Mesendoderm (in vitro differentiated cells): ENCODE data around the gene GMPPA.

Source experiments
- DNase-seq: peaks from one replicate; pipeline ENCODE4 v3.0.0; 2013
- H2AK5ac ChIP-seq: 2 replicates; pipeline ENCODE4 v1.6.1; 2013; ENCODE audit warnings: low read length, inconsistent platforms
- H2BK120ac ChIP-seq: 2 replicates; pipeline ENCODE4 v1.6.1; 2013; ENCODE audit warnings: low read depth, mild to moderate bottlenecking, low read length, moderate library complexity, mixed read lengths
- H2BK15ac ChIP-seq: replicated peaks from 2 replicates; pipeline ENCODE4 v1.6.1; 2013; ENCODE audit warnings: low read depth, mild to moderate bottlenecking, moderate library complexity
- H2BK5ac ChIP-seq: 2 replicates; pipeline ENCODE4 v1.6.1; 2013; ENCODE audit warnings: low read length, inconsistent platforms
- H3K18ac ChIP-seq: 2 replicates; pipeline ENCODE4 v1.6.1; 2013; ENCODE audit warnings: mild to moderate bottlenecking, low read length, mixed read lengths
- H3K23ac ChIP-seq: one replicate; pipeline ENCODE4 v1.6.1; 2013; ENCODE audit warnings: low read length
- H3K27ac ChIP-seq: 2 replicates; pipeline ENCODE4 v1.5.1; 2013; ENCODE audit warnings: low read depth, mild to moderate bottlenecking, inconsistent platforms, low read length, moderate library complexity
- H3K27me3 ChIP-seq: 2 replicates; pipeline ENCODE4 v1.6.1; 2013; ENCODE audit warnings: low read length, control low read depth, mild to moderate bottlenecking, inconsistent platforms; ENCODE audit not compliant: insufficient read depth, poor library complexity
- H3K36me3 ChIP-seq: 2 replicates; pipeline ENCODE4 v1.6.1; 2013; ENCODE audit warnings: low read length, inconsistent platforms; ENCODE audit not compliant: control insufficient read depth, insufficient read depth
- H3K4ac ChIP-seq: one replicate; pipeline ENCODE4 v1.6.1; 2013; ENCODE audit warnings: low read depth, mild to moderate bottlenecking, low read length, moderate library complexity
- H3K4me1 ChIP-seq: 2 replicates; pipeline ENCODE4 v1.6.1; 2013; ENCODE audit warnings: low read depth, low read length, inconsistent platforms; ENCODE audit not compliant: control insufficient read depth
- H3K4me2 ChIP-seq: 2 replicates; pipeline ENCODE4 v1.6.1; 2013; ENCODE audit warnings: low read length
- H3K4me3 ChIP-seq: 2 replicates; pipeline ENCODE4 v1.5.1; 2013; ENCODE audit warnings: mild to moderate bottlenecking, low read length
- H3K56ac ChIP-seq: one replicate; pipeline ENCODE4 v1.6.1; 2013; ENCODE audit warnings: low read length
- H3K79me1 ChIP-seq: 2 replicates; pipeline ENCODE4 v1.6.1; 2013; ENCODE audit warnings: low read length, inconsistent platforms
- H3K79me2 ChIP-seq: 2 replicates; pipeline ENCODE4 v1.6.1; 2013; ENCODE audit warnings: mild to moderate bottlenecking, low read length; ENCODE audit not compliant: control insufficient read depth, insufficient read depth
- H3K9ac ChIP-seq: 2 replicates; pipeline ENCODE4 v1.6.1; 2013; ENCODE audit warnings: low read length, inconsistent platforms
- H4K5ac ChIP-seq: one replicate; pipeline ENCODE4 v1.6.1; 2013; ENCODE audit warnings: low read length
- H4K8ac ChIP-seq: one replicate; pipeline ENCODE4 v1.6.1; 2013; ENCODE audit warnings: low read depth, mild to moderate bottlenecking, control low read depth, low read length, moderate library complexity
- WGBS: extraction: QIAGEN DNeasy Blood & Tissue Kit; methylation state at CpG from one replicate; pipeline ENCODE4 v1.1.7; 2013; ENCODE audit warnings: low lambda C conversion rate, missing lambda C conversion rate; ENCODE audit not compliant: insufficient coverage; ENCODE audit errors: extremely low coverage; 5-methylcytosine and 5-hydroxymethylcytosine counted together

Gene GMPPA

GRCh38 chr2:219541611-219542180, 43.0 kb downstream of the GMPPA start:
- no peak overlapping the region for H4K5ac ChIP-seq
- peak overlapping the region; percentile 61 for H3K4me2 ChIP-seq
- no peak overlapping the region for H3K4me3 ChIP-seq
- H3K79me2 ChIP-seq, result no peaks in the 10 kb centered on the region
- H3K27ac ChIP-seq, result no peak overlapping the region
- peaks cover 4% of the 10 kb centered on the region for H3K79me1 ChIP-seq
- H2BK120ac ChIP-seq, result no peak overlapping the region
- peak overlapping the region; percentile 37 for H3K9ac ChIP-seq
- peak overlapping the region; percentile 59 for H3K56ac ChIP-seq
- H3K23ac ChIP-seq, result no peak overlapping the region
- H3K36me3 ChIP-seq, result peaks cover 7% of the 10 kb centered on the region
- peak; percentile 90 for DNase-seq
- no peak overlapping the region for H4K8ac ChIP-seq
- no CpG with 5 or more reads among the region's 48 CpGs for WGBS
- no peak overlapping the region for H2BK15ac ChIP-seq
- no peak overlapping the region for H2AK5ac ChIP-seq
- H3K4ac ChIP-seq, result no peak overlapping the region
- no peak overlapping the region for H2BK5ac ChIP-seq
- no peak overlapping the region for H3K18ac ChIP-seq
- H3K4me1 ChIP-seq, result peaks cover 6% of the 10 kb centered on the region
- H3K27me3 ChIP-seq, result no peaks in the 10 kb centered on the region

GRCh38 chr2:219542931-219543595, 44.4 kb downstream of the GMPPA start:
- Histone ChIP-seq H3K36me3 (peaks cover 7% of the 10 kb centered on the region), H3K23ac (peak overlapping the region; percentile 15), H3K4me1 (peaks cover 5% of the 10 kb centered on the region), H2BK120ac (no peak overlapping the region), H3K4ac (peak overlapping the region; percentile 77), H3K56ac (peak overlapping the region; percentile 95), H4K5ac (no peak overlapping the region), H3K9ac (peak overlapping the region; percentile 92), H3K79me2 (no peaks in the 10 kb centered on the region), H2BK15ac (no peak overlapping the region), H2AK5ac (no peak overlapping the region), H3K79me1 (peaks cover 4% of the 10 kb centered on the region), H3K27me3 (no peaks in the 10 kb centered on the region), H4K8ac (no peak overlapping the region), H3K18ac (peak overlapping the region; percentile 7), H3K4me3 (peak overlapping the region; percentile 93), H3K4me2 (peak overlapping the region; percentile 80), H2BK5ac (no peak overlapping the region), H3K27ac (peak overlapping the region; percentile 92)
- DNase-seq, result peak; percentile 41
- no CpG with 5 or more reads among the region's 66 CpGs for WGBS

- Histone ChIP-seq H3K4me3 (peak within 1 kb of the TSS; percentile 93), H3K36me3 (peaks cover 7% of the 10 kb centered on the region)
- WGBS, result no CpG with 5 or more reads among the region's 75 CpGs
These were observed 45.1 kb downstream of the GMPPA start, which contains the start of the genes CHPF and TMEM198 for GRCh38 chr2:219543596-219544358. Gene CHPF (minus strand): TSS chr2:219543809. CDS start chr2:219543538, 271 bp downstream. Gene TMEM198 (plus strand): TSS chr2:219544028. CDS start chr2:219544728, 700 bp downstream.

GRCh38 chr2:219544567-219544966, 45.9 kb downstream of the GMPPA start:
- no peaks in the 10 kb centered on the region for H3K27me3 ChIP-seq
- H3K9ac ChIP-seq, result peak overlapping the region; percentile 63
- no peak overlapping the region for H4K8ac ChIP-seq
- H4K5ac ChIP-seq, result no peak overlapping the region
- no peak overlapping the region for H2BK15ac ChIP-seq
- no peak for DNase-seq
- no CpG with 5 or more reads among the region's 9 CpGs for WGBS
- H2BK5ac ChIP-seq, result no peak overlapping the region
- H3K18ac ChIP-seq, result no peak overlapping the region
- peak overlapping the region; percentile 25 for H3K56ac ChIP-seq
- H2AK5ac ChIP-seq, result no peak overlapping the region
- peaks cover 4% of the 10 kb centered on the region for H3K79me1 ChIP-seq
- H3K4ac ChIP-seq, result no peak overlapping the region
- no peak overlapping the region for H2BK120ac ChIP-seq
- H3K23ac ChIP-seq, result no peak overlapping the region
- H3K4me1 ChIP-seq, result peaks cover 4% of the 10 kb centered on the region
- H3K27ac ChIP-seq, result no peak overlapping the region
- no peaks in the 10 kb centered on the region for H3K79me2 ChIP-seq
- H3K4me2 ChIP-seq, result peak overlapping the region; percentile 62
- peaks cover 7% of the 10 kb centered on the region for H3K36me3 ChIP-seq
- no peak overlapping the region for H3K4me3 ChIP-seq

More at GRCh38 chr2:219543596-219544358, 45.1 kb downstream of the GMPPA start, which contains the start of the genes CHPF and TMEM198:
- Histone ChIP-seq H3K79me1 (peaks cover 4% of the 10 kb centered on the region), H3K79me2 (no peaks in the 10 kb centered on the region), H3K18ac (peak within 1 kb of the TSS; percentile 7), H3K27ac (peak within 1 kb of the TSS; percentile 92), H3K4me1 (peaks cover 4% of the 10 kb centered on the region), H3K23ac (peak within 1 kb of the TSS; percentile 15), H3K27me3 (no peaks in the 10 kb centered on the region), H4K8ac (no peak within 1 kb of the TSS), H3K4ac (peak within 1 kb of the TSS; percentile 77), H2BK15ac (no peak within 1 kb of the TSS), H3K56ac (peak within 1 kb of the TSS; percentile 95), H2BK5ac (no peak within 1 kb of the TSS), H2AK5ac (no peak within 1 kb of the TSS), H3K4me2 (peak within 1 kb of the TSS; percentile 80), H2BK120ac (no peak within 1 kb of the TSS), H3K9ac (peak within 1 kb of the TSS; percentile 92), H4K5ac (no peak within 1 kb of the TSS)
- peak; percentile 100 for DNase-seq

GRCh38 chr2:219545295-219545942, 46.7 kb downstream of the GMPPA start:
- H4K5ac ChIP-seq, result no peak overlapping the region
- WGBS, result no CpG with 5 or more reads among the region's 3 CpGs
- no peak overlapping the region for H3K56ac ChIP-seq
- H3K9ac ChIP-seq, result no peak overlapping the region
- peaks cover 4% of the 10 kb centered on the region for H3K79me1 ChIP-seq
- H3K18ac ChIP-seq, result no peak overlapping the region
- H2BK15ac ChIP-seq, result no peak overlapping the region
- H3K4me1 ChIP-seq, result peaks cover 4% of the 10 kb centered on the region
- no peak overlapping the region for H3K23ac ChIP-seq
- no peak overlapping the region for H2BK5ac ChIP-seq
- H3K36me3 ChIP-seq, result peaks cover 4% of the 10 kb centered on the region
- no peaks in the 10 kb centered on the region for H3K79me2 ChIP-seq
- no peak overlapping the region for H3K4me3 ChIP-seq
- H3K27me3 ChIP-seq, result no peaks in the 10 kb centered on the region
- H2AK5ac ChIP-seq, result no peak overlapping the region
- DNase-seq, result no peak
- no peak overlapping the region for H3K4ac ChIP-seq
- no peak overlapping the region for H3K4me2 ChIP-seq
- H4K8ac ChIP-seq, result no peak overlapping the region
- no peak overlapping the region for H2BK120ac ChIP-seq
- no peak overlapping the region for H3K27ac ChIP-seq
